Measurements from ENCODE around the gene PDCD6IP. TPM values are rescaled to one million over a fixed set of nuclear protein-coding genes. Genes with fewer than 3 reads are reported as not detected.

PDCD6IP gene
- polyA plus RNA-seq, 1 donor from 2014 or later = 196 TPM

DNA sequence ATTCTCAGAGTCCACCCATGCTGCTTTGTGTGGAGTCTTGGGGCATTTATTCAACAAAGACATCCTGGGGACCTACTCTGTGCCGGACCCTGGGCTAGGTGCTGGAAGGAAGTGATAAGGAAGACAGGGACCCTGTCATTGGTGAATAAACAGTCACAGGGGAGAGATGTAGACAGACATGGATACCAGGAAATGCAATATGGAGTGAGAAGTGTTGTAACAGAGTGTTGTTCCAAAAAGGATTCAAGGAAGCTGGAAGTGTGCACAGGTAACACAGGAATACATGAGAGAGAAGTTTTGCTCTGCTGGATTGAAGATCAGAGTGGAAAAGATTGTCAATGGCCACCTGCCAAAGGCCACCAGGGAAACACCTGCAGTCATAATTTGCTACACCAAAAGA is 89.0 kb downstream of the PDCD6IP start:
- H3K4me2 ChIP-seq (ENCODE audit: low read length) = no peak overlapping the region
- H2AFZ ChIP-seq (ENCODE audit: low read depth, low read length) = no peak overlapping the region
- TF ChIP-seq, protein P1, sequence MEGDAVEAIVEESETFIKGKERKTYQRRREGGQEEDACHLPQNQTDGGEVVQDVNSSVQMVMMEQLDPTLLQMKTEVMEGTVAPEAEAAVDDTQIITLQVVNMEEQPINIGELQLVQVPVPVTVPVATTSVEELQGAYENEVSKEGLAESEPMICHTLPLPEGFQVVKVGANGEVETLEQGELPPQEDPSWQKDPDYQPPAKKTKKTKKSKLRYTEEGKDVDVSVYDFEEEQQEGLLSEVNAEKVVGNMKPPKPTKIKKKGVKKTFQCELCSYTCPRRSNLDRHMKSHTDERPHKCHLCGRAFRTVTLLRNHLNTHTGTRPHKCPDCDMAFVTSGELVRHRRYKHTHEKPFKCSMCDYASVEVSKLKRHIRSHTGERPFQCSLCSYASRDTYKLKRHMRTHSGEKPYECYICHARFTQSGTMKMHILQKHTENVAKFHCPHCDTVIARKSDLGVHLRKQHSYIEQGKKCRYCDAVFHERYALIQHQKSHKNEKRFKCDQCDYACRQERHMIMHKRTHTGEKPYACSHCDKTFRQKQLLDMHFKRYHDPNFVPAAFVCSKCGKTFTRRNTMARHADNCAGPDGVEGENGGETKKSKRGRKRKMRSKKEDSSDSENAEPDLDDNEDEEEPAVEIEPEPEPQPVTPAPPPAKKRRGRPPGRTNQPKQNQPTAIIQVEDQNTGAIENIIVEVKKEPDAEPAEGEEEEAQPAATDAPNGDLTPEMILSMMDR (IDR thresholded peaks at IDR 0.05; ENCODE audit: poor library complexity, severe bottlenecking) = no peak
- TF ChIP-seq SMC3 (conservative IDR thresholded peaks at IDR 0.05; ENCODE audit: poor library complexity) (no peak), POLR2AphosphoS5 (IDR thresholded peaks at IDR 0.05) (no peak), TAF1 (IDR thresholded peaks at IDR 0.05; ENCODE audit: low read depth) (no peak), RAD21 (conservative IDR thresholded peaks at IDR 0.05) (no peak), MXI1 (conservative IDR thresholded peaks at IDR 0.05; ENCODE audit: poor library complexity, severe bottlenecking) (no peak), EP300 (conservative IDR thresholded peaks at IDR 0.05; ENCODE audit: poor library complexity, severe bottlenecking) (no peak), EZH2 (IDR thresholded peaks at IDR 0.05; ENCODE audit: borderline replicate concordance, insufficient read depth, low read length, poor library complexity, severe bottlenecking) (no peak)
- TF ChIP-seq, protein P2, sequence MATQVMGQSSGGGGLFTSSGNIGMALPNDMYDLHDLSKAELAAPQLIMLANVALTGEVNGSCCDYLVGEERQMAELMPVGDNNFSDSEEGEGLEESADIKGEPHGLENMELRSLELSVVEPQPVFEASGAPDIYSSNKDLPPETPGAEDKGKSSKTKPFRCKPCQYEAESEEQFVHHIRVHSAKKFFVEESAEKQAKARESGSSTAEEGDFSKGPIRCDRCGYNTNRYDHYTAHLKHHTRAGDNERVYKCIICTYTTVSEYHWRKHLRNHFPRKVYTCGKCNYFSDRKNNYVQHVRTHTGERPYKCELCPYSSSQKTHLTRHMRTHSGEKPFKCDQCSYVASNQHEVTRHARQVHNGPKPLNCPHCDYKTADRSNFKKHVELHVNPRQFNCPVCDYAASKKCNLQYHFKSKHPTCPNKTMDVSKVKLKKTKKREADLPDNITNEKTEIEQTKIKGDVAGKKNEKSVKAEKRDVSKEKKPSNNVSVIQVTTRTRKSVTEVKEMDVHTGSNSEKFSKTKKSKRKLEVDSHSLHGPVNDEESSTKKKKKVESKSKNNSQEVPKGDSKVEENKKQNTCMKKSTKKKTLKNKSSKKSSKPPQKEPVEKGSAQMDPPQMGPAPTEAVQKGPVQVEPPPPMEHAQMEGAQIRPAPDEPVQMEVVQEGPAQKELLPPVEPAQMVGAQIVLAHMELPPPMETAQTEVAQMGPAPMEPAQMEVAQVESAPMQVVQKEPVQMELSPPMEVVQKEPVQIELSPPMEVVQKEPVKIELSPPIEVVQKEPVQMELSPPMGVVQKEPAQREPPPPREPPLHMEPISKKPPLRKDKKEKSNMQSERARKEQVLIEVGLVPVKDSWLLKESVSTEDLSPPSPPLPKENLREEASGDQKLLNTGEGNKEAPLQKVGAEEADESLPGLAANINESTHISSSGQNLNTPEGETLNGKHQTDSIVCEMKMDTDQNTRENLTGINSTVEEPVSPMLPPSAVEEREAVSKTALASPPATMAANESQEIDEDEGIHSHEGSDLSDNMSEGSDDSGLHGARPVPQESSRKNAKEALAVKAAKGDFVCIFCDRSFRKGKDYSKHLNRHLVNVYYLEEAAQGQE (IDR thresholded peaks at IDR 0.05; ENCODE audit: borderline replicate concordance) = no peak
- H4K20me1 ChIP-seq (ENCODE audit: insufficient read depth) = no peaks in the 10 kb centered on the region
- H3K27ac ChIP-seq (ENCODE audit: low read length) = no peak overlapping the region
- H3K79me2 ChIP-seq (replicated peaks; ENCODE audit: insufficient read depth, low read length) = no peaks in the 10 kb centered on the region
- no peak overlapping the region for H3K9ac ChIP-seq (ENCODE audit: low read length)
- no peaks in the 10 kb centered on the region for H3K9me2 ChIP-seq (ENCODE audit: insufficient read depth, low read length)
- H3K36me3 ChIP-seq (ENCODE audit: insufficient read depth, low read length) = no peaks in the 10 kb centered on the region
- no peaks in the 10 kb centered on the region for H3K27me3 ChIP-seq (ENCODE audit: insufficient read depth, low read depth, low read length)
- H3F3A ChIP-seq (ENCODE audit: insufficient read depth, low read length, poor library complexity, severe bottlenecking) = no peaks in the 10 kb centered on the region
- H3K4me3 ChIP-seq (ENCODE audit: low read length) = no peak overlapping the region
- no peaks in the 10 kb centered on the region for H3K9me3 ChIP-seq (ENCODE audit: low read length)

DNA sequence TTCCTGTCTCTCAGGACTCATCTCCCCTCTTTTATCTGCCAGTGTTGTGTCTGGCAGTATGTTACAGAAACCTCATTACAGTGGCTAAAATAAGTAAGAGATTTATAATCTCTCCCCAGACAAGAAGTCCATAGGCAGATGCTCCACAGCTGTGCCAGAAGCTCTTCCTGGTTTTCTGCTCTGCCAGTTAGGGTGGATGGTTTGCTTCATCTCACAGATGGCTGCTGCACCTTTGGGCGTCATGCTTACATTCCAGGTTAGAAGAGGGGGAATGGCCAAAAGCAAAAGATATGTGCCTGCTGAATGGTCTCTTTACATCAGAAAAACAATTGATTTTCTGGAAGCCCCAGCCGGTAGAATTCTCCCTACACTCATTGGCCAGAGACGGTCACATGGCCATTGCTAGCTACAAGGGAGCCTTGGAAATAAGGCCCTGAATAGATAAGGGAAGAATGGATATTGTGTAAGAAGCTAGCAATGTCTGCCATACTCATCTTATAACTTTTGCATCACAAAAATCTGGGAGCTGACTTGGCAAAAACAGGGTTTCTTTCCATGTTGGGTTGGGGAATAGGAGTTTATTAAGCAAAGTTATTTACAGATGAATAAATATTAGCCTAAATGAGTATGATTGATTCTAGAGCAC is 91.1 kb downstream of the PDCD6IP start:
- Histone ChIP-seq H2AFZ (ENCODE audit: low read depth, low read length) (no peak overlapping the region), H3K4me3 (ENCODE audit: low read length) (no peak overlapping the region), H4K20me1 (ENCODE audit: insufficient read depth) (no peaks in the 10 kb centered on the region), H3K9ac (ENCODE audit: low read length) (no peak overlapping the region), H3K27me3 (ENCODE audit: insufficient read depth, low read depth, low read length) (no peaks in the 10 kb centered on the region), H3K9me2 (ENCODE audit: insufficient read depth, low read length) (no peaks in the 10 kb centered on the region), H3F3A (ENCODE audit: insufficient read depth, low read length, poor library complexity, severe bottlenecking) (no peaks in the 10 kb centered on the region), H3K27ac (ENCODE audit: low read length) (no peak overlapping the region), H3K9me3 (ENCODE audit: low read length) (no peaks in the 10 kb centered on the region), H3K79me2 (replicated peaks; ENCODE audit: insufficient read depth, low read length) (no peaks in the 10 kb centered on the region), H3K36me3 (ENCODE audit: insufficient read depth, low read length) (no peaks in the 10 kb centered on the region), H3K4me2 (ENCODE audit: low read length) (no peak overlapping the region)
- TF ChIP-seq RAD21 (conservative IDR thresholded peaks at IDR 0.05) (no peak), EP300 (conservative IDR thresholded peaks at IDR 0.05; ENCODE audit: poor library complexity, severe bottlenecking) (no peak), POLR2AphosphoS5 (IDR thresholded peaks at IDR 0.05) (no peak), SMC3 (conservative IDR thresholded peaks at IDR 0.05; ENCODE audit: poor library complexity) (no peak), TAF1 (IDR thresholded peaks at IDR 0.05; ENCODE audit: low read depth) (no peak)
- TF ChIP-seq, protein P2 (IDR thresholded peaks at IDR 0.05; ENCODE audit: borderline replicate concordance) = no peak
- TF ChIP-seq, protein P1 (IDR thresholded peaks at IDR 0.05; ENCODE audit: poor library complexity, severe bottlenecking) = no peak
